HG03039 (cell line): ENCODE data around the gene LRRTM2.
"Not testable (repeated sequence)": the region's sequence is repeated elsewhere in the genome, so short reads cannot be mapped to it uniquely, and the experiment has no call there.

Experiments
- ATAC-seq: cut with Tn5 transposase; IDR thresholded peaks from one replicate; pipeline ENCODE4 v1.9.1; 2021; ENCODE audit warnings: mild to moderate bottlenecking, moderate library complexity; ENCODE audit not compliant: unreplicated experiment

LRRTM2 gene

DNA sequence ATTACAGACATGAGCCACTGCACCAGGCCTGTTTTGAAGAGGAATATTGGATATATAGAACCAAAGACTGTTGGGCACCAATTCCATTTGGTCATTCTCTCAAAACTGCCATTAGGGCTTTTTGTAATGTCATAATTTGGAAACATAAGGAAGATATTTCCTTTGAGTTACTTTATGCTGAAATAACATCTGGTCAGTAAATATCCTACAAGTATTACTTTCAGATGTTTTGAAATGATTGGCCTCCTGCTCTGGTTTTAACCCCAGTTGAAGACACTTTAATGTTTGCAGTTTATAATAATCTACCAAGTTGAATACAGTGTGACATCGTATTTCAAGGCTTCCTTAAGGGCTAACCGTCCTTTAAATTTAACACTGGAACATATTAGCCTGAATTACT is 33.6 kb downstream of the LRRTM2 start:
- no peak for ATAC-seq

DNA sequence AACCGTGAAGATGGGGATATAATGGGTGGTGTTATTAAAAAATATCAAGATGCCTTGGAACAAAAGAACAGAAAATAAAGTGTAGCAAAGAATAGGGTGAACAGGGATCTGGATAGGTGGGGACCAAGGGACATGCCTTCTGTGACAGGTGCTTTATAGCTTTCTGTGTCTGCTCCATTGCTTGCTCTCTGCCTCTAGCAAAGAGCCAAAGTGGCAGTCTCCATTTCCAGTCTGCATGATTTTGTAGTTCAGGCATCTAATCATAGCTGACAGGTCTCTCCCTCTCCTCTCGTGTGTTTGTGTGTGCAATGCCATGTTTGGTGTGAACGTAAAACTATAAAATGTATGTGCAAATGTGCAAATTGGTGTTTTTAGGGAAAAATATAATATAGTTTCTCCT is 35.0 kb downstream of the LRRTM2 start:
- ATAC-seq, result no peak

DNA sequence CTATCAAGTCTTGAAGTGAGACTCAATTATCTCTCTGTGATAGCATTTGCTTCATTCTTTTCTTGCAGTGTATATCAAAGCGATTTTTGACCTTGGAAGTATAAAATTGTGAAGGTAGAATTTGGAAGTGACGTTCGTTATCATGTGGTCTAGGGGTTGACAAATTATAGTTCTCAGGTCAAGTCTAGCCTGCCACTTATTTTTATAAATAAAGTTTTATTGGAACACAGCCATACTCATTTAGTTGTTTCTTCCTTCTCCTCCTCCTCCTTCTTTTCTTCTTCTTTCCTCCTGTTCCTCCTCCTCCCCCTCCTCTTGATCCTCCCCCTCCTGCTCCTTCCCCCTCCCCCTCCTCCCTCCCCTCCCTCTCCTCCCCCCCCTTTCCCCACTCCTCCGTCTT is 38.0 kb downstream of the LRRTM2 start:
- no peak for ATAC-seq

DNA sequence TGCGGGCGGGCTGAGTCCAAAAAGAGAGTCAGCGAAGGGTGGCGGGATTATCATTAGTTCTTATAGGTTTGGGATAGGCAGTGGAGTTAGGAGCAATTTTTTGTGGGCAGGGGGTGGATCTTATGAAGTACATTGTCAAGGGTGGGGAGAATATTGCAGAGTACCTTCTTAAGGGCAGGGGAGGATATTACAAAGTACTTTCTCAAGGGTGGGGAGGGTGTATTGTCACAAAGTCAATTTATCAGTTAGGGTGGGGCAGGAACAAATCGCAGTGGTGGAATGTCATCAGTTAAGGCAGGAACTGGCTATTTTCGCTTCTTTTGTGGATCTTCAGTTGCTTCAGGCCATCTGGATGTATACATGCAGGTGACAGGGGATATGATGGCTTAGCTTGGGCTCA is 40.3 kb downstream of the LRRTM2 start:
- not testable (repeated sequence) for ATAC-seq

DNA sequence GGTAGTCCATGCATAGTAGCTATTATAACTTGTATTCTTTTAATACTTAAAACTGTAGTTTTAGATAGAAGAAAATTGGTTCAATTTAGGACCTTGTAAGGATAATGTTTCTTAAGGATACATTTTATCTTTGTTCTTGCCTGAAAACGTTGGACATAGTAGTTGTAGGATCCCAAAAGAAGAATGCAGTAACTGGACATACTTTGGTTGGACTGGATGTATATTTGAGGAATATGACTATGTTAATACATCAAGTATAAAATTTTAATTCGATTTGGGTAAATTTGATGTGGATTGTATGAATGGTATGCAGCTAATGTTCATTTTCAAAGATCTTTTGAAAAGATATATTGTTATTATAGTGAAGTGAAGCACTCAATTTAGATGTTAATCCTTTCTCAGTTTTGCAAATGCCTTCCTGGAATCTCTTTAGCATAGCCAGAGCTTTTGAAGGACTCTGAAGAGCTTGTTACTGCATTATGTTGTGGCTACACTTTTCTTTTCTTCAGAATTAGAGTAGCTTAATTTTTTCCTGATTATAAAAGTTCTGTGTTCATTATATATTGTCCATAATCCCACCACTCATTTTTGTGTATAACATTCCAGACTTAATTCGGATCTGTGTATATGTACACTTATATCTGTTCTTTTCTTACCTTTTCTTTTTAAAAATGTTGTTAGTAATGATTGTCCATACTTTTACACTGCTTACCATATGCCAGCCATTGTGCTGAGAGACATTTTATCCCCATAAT is 41.2 kb downstream of the LRRTM2 start:
- no peak for ATAC-seq

DNA sequence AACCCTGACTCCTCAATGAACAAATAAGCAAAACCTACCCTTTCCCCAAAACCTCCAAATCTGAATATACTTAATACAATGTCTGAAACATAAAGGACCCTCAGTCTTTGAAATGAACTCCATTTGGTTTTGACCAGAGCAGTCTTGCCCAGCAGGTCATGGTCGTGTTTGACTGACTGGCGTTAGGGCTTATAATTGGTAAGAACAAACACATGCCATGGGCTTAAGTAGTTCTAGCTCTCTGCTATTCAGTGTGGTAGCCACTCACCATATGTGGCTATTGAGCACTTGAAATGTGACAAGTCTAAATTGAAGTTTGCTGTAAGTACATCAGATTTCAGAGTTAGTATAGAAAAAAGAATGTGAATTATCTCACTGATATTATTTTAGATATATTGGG is 42.1 kb downstream of the LRRTM2 start:
- ATAC-seq, result no peak

DNA sequence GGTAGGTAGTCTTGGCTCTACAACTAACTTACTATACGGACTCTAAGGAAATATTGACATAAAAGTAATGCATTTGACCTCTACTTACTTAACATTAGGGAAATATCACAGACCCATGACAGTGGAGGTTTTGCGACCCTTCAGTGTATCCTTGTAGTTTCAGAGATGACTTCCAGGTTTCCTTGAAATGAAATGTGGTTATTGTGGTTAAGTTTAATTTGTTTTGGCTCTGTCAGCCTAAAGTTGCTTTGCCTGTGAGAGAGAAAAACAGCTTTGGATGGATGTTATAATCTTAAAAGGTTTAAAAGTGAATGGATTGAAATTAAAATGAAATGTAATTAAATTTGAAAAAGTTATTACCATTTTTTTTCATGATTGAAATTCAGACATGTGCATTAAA is 42.9 kb downstream of the LRRTM2 start:
- no peak for ATAC-seq

DNA sequence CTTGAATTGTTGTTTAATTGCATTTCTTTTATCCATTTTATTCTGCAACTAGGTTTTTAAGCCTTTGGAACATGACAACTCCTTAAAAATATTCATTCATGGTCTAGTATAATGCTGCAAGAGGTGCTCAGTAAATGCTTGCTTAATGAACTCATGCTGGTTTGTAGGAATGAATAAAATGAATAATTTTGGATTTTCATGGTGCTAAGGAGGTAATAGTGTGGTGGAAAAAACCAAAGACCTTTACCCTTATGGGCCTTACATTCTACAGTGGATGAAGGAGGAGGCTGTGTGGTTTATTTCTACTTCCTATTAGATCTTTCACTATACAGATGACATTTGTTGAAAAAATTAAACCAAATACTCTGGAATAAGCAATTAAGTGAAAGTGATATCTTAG is 43.4 kb downstream of the LRRTM2 start:
- no peak for ATAC-seq

DNA sequence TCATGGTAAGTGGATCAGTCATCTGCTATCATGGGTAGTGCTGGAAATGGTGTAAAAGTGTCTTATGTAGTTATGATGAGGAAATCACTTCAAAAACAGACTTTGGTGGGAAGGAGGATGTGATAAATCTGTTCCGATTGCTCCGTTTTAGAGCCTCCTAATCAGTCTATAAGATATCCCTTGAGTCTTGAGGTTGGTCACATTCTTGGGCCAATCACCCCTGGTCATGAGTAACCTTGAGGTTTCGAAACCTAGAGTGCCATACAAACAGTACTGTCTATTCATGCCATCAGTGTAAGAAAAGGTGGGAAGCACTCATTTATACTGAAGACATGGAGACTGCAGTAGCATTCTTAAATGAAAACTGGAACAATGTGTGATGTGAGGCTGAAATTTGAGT is 45.8 kb downstream of the LRRTM2 start:
- ATAC-seq, result no peak

DNA sequence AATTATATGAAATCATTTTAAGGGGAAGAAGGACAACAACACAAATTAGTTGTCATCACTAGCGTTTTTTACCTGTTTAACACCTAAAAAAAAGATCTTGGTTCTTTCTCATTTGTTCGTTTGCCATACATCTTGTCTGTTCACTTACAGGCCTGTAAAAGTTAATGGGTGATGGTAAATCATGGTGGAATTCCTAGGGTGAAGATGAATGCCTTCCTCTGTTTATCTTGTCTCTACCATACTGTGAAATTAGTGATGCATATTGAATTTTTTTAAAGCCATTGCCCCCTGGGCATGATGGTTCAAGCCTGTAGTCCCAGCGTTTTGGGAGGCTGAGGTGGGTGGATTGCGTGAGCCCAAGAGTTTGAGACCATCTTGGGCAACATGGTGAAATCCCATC is 46.6 kb downstream of the LRRTM2 start:
- ATAC-seq, result no peak

DNA sequence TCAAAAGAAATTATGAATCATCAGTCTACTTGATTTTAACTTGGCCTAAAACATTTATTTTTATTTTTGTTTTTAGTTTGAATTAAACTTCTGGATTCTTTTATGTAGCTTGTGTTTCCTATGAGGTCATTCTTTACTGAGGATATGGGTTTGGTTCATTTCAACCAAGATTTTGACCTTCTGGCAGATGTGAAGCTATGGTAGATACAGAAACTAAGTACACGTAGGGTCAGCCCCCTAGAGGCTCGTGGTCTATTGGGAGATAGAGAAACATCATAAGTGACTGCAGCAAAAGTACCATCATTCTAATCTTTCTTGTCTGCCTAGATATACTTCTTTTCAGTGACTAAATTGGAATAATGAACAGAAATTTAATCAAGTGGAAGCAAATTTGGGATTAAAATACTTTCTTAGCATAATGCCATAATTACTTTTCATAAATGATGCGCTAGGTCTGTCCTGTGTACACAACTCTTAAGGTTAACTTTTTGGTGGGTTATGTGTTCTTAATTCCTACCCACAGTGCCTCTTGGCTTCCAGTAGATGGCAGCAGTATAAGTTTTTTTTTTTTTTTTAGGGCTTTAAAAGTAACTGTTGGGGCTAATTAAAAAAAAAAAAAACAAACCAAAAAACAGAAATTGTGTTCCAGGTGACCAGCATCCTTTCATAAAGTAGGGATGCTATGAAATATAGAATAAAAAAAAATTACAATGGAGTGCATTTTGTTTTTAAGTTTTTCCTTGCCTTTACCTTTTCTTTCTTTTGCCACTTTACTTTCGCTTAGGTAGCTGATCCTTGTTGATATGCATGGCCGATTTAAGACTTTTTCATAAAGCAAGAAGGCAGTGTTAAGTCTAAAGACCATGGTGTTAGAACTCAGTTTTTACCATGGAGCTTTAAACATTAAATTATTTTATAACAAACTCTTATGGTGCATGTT is 49.9 kb downstream of the LRRTM2 start:
- ATAC-seq, result no peak

DNA sequence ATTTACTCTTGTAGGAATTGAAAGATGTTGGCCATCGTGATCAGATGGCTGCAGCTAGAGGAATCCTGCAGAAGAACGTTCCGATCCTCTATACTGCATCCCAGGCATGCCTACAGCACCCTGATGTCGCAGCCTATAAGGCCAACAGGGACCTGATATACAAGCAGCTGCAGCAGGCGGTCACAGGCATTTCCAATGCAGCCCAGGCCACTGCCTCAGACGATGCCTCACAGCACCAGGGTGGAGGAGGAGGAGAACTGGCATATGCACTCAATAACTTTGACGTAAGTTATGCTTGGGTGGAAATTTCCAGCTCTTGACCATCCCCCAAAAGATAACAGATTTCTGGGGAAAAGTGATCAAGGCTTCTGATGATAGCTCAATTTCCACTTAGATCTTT is 50.6 kb downstream of the LRRTM2 start:
- ATAC-seq, result no peak

DNA sequence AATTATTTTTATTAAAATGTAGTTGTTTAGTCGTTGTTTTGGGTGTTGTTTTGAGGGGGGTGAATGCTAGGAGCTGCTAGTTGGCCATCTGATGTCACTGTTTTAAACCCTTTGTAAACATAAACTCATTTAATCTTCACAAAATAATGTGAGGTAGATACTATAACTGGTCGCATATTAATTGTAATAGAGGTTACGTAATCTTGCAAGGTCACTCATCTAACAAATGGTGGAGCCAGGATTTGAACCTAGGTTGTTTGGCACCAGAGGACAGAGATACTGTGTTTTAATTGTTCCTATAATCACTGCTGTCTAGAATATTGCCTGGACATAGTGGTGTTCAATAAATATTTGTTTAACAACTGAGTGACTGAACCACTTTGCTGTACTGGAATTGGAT is 54.4 kb downstream of the LRRTM2 start:
- no peak for ATAC-seq

DNA sequence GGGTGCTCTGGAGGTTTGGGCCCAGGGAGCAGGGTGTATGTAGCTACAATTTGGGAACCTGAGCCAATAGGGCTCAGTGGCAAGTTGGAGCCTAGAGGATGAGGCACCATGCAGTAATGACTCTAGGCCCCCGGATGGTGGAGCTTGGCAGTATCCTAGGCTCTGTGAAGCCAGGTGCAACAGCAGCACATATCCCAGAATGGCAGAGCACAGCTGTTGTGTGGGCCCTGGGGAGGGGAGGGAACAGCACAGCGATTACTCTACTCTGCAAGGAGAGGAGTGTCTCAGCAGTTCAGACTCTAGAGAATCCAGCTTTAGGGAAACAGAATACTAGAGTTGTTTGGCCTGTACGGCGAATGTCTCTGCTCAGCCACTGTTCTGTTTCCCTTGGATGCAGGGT is 56.1 kb downstream of the LRRTM2 start:
- ATAC-seq, result no peak
